ENCODE measurements around the gene PPFIBP1.
"Not testable (repeated sequence)": the region's sequence is repeated elsewhere in the genome, so short reads cannot be mapped to it uniquely, and the experiment has no call there.

DNA sequence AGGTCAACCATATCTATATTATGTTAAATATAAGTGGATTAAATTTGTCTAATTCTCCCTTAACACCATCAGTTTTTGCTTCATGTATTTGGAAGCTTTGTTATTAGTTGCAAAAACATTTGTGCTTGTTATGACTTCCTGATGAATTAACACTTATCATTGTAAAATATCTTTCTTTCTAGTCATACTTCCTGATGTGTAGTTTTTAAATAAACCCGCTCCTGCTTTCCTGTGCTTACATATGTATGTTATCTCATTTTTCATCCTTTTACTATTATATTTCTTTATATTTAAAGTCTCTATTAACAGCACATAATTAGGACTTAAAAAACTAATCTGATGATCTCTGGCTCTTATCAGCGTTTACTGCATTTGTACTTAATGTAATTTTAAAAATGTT is 106.2 kb downstream of the PPFIBP1 start:
- TF ChIP-seq SMC3, CTCF (IDR thresholded peaks at IDR 0.05): not testable (repeated sequence)

Measured in A549 (cell line).